CD4-positive, alpha-beta T cell treated with Interleukin-6 for 4 hours (primary cell): ENCODE measurements around the gene GSTA1.
"Not testable (repeated sequence)": the region's sequence is repeated elsewhere in the genome, so short reads cannot be mapped to it uniquely, and the experiment has no call there.

Experiments used
- DNase-seq: peaks from one replicate; pipeline ENCODE4 v3.0.0-alpha.2; 2020; ENCODE audit warnings: mixed read lengths

Gene GSTA1

DNA sequence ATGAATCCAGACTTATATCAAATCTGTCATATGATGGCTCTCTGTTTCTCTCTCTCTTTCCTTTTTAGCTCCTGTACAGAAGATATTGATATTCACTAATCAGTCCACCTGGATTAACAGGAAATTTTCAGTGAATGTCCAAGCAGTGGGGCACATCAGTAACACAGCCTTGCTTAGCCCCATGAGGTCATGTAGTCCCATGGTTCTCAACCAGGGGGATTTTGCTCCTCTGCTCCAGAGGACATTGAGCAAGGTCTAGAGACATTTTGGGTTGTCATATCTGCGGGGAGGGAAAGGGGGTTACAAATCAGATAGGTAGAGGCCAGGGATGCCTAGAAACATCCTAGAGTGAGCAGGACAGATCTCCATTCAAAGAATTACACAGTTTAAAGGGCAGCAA lies 810 bp downstream of the GSTA1 start:
- DNase-seq, result no peak

DNA sequence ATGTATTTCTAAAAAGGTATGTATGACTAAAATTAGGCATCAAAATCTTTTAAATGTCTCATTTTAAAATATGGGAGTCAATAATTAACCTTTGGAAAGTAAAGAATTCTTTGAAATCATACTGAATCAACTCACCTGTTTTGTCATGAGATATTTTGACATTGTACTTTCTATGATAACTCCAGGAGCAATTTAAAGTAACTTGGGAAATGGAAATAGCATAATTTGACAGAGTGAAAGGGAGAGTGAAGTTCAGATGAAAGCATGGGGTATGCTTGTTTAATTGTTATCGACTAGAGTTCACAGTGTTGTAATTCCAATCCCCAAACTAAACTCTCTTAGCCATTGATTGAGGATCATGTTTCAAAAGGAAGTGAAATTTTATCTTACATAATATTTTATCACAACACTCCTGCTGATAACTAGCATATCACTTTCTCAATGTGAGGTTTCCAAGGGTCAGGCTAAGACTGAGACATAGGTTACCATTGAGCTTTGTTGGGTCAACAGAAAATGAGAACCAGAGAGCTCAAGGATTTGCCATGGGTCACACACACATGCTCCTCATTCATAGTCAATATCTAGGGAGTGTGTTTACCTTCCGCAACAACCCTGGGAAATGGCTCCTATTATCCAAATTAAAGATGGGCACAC lies 2.3 kb downstream of the GSTA1 start:
- DNase-seq, result no peak

GRCh38 chr6:52799272-52799671 lies 4.3 kb downstream of the GSTA1 start:
- DNase-seq, result not testable (repeated sequence)

DNA sequence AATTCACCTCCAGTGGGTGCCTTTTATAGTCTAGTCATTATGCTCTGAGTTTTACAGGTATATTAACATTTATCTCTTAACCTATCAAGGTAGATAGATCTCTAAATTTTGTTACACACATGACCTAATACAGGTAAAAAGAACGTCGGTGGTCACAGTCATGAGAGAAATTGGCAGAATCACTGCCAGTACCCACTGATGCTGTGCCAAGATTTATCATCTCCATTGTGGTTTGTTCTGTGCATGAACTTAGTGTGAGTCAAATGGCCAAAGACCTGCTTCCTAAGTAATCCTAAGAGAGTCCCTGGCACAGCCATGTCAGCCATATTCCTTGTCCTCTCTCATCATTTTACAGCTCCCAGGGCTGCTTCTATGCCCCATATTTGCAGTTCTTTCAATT lies 9.2 kb downstream of the GSTA1 start:
- DNase-seq, result not testable (repeated sequence)

DNA sequence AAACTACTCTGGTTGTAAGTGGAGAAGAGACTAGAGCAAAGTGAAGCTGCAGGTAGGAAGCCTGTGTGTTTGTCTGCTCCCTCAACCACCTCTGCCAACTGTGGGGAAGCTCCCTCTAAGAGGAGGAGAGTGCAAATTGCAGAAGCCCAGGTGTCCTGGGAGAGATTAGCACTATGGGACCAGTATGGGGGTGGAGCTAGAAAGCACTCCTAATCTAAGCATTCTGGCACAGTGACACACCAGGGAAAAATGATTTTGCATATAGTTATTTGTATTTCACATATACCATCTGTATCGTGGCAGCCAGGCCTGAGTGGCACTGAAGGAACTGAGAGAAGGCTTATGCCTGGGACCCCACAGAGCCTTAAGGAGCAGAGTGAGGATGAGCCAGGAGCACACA lies 12.8 kb downstream of the GSTA1 start:
- DNase-seq, result no peak

DNA sequence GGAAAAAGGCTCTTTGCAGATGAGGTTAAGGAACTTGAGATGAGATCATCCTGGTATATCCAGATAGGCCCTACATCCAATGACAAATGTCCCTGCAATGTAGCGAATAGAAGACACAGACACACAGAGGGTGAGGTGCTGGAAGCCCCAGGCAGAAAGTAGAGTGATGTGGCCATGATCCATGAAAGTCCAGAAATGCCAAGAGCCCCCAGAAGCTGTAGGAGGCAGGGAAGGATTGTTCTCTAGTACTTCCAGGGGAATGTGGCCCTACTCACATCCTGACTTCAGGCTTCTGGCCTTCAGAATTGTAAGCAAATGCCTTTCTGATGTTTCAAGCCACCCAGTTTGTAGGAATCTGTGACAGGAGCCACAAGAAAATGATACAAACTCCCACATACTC lies 14.0 kb downstream of the GSTA1 start:
- DNase-seq, result not testable (repeated sequence)

- no peak for DNase-seq
Observed at GRCh38 chr6:52788478-52788877, 15.1 kb downstream of the GSTA1 start.

GRCh38 chr6:52787917-52788316 lies 15.7 kb downstream of the GSTA1 start:
- no peak for DNase-seq

- DNase-seq, result no peak
Observed at GRCh38 chr6:52786249-52786956, 17.2 kb downstream of the GSTA1 start.

- not testable (repeated sequence) for DNase-seq
Observed at GRCh38 chr6:52782696-52783274, 20.8 kb downstream of the GSTA1 start.

GRCh38 chr6:52782209-52782608 lies 21.4 kb downstream of the GSTA1 start:
- DNase-seq, result not testable (repeated sequence)

DNA sequence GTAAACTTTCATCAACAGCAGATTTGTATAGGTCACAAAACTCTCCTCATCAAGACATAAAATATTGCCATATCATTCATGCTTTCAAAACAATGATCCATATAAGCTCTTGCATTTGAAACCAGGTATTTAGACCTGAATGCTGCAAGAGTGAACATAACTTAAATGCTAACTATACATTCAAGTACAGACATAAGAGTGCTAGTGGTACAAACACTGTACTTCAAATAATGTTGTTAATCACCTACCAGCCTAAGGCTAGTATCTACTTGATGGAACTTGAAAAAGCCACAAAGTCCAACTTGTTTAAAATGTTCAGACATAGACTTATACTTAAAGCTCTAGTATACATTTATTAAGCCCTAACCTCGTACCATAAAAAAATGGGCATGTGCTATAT lies 24.4 kb downstream of the GSTA1 start:
- DNase-seq, result no peak

DNA sequence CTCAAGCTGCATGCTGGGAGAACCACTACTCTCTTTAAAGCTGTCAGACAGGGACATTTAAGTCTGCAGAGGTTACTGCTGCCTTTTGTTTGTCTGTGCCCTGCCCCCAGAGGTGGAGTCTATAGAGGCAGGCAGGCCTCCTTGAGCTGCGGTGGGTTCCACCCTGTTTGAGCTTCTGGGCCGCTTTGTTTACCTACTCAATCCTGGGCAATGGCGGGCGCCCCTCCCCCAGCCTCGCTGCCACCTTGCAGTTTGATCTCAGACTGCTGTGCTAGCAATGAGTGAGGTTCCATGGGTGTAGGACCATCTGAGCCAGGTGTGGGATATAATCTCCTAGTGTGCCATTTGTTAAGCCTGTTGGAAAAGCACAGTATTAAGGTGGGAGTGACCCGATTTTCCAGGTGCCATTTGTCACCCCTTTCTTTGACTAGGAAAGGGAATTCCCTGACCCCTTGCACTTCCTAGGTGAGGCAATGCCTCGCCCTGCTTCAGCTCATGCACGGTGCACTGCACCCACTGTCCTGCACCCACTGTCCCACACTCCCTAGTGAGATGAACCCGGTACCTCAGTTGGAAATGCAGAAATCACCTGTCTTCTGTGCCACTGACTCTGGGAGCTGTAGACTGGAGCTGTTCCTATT lies 26.8 kb downstream of the GSTA1 start:
- not testable (repeated sequence) for DNase-seq

DNA sequence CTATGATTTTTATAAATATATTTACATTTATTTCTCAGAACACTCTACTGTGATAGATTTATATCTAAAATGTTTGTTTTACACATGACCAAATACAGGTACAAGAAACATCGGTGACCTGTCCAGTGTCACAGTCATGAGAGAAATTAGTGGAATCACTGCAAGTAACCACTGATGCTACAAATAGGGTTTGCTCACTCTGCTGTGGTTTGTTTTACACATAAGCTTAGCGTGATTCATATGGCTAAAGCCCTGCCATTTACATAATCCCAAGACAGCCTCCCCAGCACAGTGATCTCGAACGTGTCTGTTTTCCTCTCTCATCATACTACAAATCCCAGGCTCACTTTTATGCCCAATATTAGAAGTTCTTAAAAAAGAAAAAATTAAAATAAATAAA lies 34.2 kb downstream of the GSTA1 start:
- not testable (repeated sequence) for DNase-seq

GRCh38 chr6:52767658-52768057 lies 36.0 kb downstream of the GSTA1 start:
- not testable (repeated sequence) for DNase-seq

- not testable (repeated sequence) for DNase-seq
Observed at GRCh38 chr6:52763322-52763916, 40.2 kb downstream of the GSTA1 start, which contains the start of gene GSTA2. Gene GSTA2, minus strand, starts transcription at chr6:52763475. Its CDS starts 5,528 bp downstream, at chr6:52757947.

GRCh38 chr6:52761673-52762491 lies 41.7 kb downstream of the GSTA1 start:
- not testable (repeated sequence) for DNase-seq

DNA sequence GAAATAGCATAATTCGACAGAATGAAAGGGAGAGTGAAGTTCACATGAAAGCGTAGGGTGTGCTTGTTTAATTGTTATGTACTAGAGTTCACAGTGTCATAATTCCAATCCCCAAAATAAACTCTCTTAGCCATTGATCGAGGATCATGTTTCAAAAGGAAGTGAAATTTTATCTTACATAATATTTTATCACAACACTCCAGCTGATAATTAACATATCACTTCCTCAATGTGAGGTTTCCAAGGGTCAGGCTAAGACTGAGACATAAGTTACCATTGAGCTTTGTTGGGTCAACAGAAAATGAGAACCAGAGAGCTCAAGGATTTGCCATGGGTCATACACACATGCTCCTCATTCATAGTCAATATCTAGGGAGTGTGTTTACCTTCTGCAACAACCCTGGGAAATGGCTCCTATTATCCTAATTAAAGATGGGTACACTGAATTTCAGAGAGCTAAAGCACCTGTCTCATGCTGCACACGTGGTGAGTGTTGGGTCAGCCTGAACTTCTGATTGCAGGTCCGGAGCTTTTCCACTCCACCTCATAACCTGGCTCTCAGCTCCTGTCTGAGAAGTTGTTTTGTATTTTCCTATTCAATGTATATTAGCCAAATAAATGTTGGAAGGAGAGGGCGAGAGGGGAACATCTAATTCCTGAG lies 43.4 kb downstream of the GSTA1 start:
- DNase-seq, result no peak

DNA sequence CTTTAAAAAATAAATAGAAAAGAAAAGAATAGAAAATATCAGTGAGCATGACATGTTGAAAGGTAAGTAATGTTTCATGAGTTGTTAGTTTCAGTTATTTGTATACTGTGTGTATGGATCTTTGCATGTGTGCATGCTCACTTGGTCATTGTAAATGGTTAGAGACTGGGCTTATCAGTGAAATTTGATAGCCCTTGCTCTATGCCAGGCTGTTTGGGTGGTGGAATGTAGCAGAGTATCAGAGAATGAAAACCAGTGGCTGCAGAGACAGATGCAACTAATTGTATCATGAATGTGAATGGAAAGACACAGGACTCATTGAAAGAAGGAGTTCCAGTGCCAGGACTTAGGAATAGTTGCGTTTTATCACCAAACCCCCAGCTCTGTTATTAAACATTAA lies 44.5 kb downstream of the GSTA1 start:
- no peak for DNase-seq

DNA sequence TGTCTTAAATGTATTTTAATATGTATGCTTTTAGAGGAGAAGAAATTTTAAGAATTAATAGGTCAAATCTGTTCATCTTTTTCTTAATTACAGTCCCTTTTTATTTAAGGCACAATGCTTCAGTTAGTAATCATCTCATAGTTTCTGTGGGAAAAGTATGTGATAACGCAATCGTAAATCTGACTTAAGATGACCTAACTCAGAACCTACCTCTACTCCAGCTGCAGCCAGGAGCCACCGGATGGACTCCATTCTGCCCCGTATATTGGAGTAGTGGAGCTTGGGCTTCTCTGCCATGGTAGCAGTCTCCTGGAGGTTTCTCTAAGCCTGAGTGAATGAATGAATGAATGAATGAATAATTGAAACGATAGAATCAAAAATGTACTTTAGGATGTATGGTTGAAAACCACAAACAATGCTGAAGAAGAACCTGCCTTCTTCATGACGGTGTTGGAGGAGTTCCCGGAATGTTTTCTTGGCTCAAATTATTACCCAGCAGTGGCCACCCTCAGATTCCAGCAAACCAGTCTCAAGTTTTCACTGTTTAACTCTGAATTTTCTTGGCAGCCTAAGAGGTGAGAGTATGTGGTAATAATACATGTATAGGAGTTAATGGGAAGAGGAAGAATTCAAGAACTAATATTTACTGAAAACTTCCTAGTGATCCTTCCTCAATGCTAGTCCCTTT lies 45.8 kb downstream of the GSTA1 start:
- not testable (repeated sequence) for DNase-seq

DNA sequence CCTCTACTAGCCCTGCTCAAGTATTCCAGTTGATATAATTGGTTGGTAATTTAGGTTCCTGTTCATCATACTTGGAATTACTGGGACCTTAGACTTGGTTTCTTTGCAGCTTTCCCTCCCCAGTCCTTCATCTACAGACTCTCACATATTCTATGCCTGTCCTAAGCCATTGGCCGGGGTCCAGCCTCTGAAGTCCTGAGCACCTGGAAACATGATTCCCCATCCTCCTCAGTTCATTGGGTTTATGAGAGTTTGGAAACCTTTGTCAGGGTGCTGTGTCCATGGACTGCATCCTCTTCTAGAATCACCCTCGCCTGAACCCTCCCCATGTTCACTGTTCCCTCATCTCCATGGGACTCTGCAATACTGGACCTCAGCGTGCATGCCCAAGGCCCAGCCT lies 49.2 kb downstream of the GSTA1 start:
- no peak for DNase-seq
